ENCODE measurements around the gene KRT84.

GRCh38 chr12:52400906-52401305, 15.5 kb upstream of the KRT84 start:
- TF ChIP-seq, protein P1, sequence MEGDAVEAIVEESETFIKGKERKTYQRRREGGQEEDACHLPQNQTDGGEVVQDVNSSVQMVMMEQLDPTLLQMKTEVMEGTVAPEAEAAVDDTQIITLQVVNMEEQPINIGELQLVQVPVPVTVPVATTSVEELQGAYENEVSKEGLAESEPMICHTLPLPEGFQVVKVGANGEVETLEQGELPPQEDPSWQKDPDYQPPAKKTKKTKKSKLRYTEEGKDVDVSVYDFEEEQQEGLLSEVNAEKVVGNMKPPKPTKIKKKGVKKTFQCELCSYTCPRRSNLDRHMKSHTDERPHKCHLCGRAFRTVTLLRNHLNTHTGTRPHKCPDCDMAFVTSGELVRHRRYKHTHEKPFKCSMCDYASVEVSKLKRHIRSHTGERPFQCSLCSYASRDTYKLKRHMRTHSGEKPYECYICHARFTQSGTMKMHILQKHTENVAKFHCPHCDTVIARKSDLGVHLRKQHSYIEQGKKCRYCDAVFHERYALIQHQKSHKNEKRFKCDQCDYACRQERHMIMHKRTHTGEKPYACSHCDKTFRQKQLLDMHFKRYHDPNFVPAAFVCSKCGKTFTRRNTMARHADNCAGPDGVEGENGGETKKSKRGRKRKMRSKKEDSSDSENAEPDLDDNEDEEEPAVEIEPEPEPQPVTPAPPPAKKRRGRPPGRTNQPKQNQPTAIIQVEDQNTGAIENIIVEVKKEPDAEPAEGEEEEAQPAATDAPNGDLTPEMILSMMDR (conservative IDR thresholded peaks at IDR 0.05; ENCODE audit: low read depth, low read length): no peak
- TF ChIP-seq RFX5 (IDR thresholded peaks at IDR 0.05; ENCODE audit: low read depth, low read length) (no peak), CEBPB (IDR thresholded peaks at IDR 0.05; ENCODE audit: low read depth, low read length) (no peak), MAZ (IDR thresholded peaks at IDR 0.05; ENCODE audit: borderline replicate concordance, low read depth, low read length) (no peak), POLR2A (IDR thresholded peaks at IDR 0.05; ENCODE audit: low read depth, low read length) (no peak), RAD21 (IDR thresholded peaks at IDR 0.05; ENCODE audit: low read length) (no peak), BHLHE40 (IDR thresholded peaks at IDR 0.05; ENCODE audit: low read depth, low read length) (no peak), USF2 (IDR thresholded peaks at IDR 0.05; ENCODE audit: low read depth, low read length) (no peak), FOS (IDR thresholded peaks at IDR 0.05; ENCODE audit: low read depth, low read length) (no peak), MAFK (IDR thresholded peaks at IDR 0.05; ENCODE audit: low read depth, low read length) (no peak), RCOR1 (IDR thresholded peaks at IDR 0.05; ENCODE audit: insufficient replicate concordance, low read length) (no peak)
- TF ChIP-seq, protein P2, sequence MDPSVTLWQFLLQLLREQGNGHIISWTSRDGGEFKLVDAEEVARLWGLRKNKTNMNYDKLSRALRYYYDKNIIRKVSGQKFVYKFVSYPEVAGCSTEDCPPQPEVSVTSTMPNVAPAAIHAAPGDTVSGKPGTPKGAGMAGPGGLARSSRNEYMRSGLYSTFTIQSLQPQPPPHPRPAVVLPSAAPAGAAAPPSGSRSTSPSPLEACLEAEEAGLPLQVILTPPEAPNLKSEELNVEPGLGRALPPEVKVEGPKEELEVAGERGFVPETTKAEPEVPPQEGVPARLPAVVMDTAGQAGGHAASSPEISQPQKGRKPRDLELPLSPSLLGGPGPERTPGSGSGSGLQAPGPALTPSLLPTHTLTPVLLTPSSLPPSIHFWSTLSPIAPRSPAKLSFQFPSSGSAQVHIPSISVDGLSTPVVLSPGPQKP (IDR thresholded peaks at IDR 0.05; ENCODE audit: borderline replicate concordance, low read depth, low read length): no peak
